ENCODE results near the gene P2RX3. TPM values are rescaled to one million over a fixed set of nuclear protein-coding genes. Genes with fewer than 3 reads are reported as not detected.
A peak's percentile ranks its signal among the peaks of the same experiment; 100 is the strongest.

P2RX3 gene
- polyA plus RNA-seq, 3 donors, result 0.53 to 1.3 (median 1.1) TPM

DNA sequence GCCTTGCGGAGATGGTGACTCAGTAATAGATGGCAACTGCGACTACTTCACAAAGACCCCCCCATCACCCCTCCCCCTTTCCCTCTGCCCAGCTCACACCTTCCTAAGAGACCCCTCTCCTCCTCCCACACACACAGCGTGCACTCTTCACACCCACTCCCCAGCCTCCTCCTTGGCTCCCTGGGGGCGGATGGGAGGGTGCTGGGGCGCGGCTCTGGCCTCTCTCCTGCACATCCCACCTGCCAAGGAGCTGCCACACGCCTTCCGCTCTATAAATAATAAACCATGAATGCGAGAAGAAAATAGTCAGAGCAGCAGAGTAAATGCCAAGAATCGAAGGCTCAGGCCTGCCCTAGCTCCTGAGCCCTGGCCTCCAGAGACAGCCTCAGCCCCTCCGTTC, 4.5 kb downstream of the P2RX3 start:
- no peak for DNase-seq (ENCODE audit: extremely low read depth in 1 of 11, low read depth in 9 of 11, low spot score in 4 of 11)

DNA sequence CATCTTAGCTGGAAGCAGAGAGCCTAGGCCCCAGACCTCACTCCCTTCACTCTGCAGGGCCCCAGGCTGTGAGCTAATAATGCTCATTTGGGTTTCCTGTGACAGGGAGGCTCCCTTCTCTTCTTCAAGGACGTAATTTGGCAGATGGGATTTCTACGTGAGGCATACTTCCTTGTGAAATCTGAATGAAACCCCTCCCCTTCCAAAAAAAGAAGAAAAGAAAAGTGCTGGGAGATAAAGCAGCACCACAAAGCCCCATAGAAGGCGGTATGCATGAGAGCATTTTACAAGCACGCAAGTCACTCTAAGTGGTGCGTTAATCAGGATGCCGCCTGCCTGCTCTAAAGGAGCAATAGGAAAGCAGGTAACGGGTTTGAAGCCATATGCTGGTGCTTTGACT, 5.7 kb downstream of the P2RX3 start:
- no peak for DNase-seq (ENCODE audit: extremely low read depth in 1 of 11, low read depth in 9 of 11, low spot score in 4 of 11)

- DNase-seq (ENCODE audit: extremely low read depth in 1 of 11, low read depth in 9 of 11, low spot score in 4 of 11), result no peak
Measured at GRCh38 chr11:57344826-57345225, 6.7 kb downstream of the P2RX3 start.

- DNase-seq (ENCODE audit: extremely low read depth in 1 of 11, low read depth in 9 of 11, low spot score in 4 of 11), result peak in 2 of 11 donors; percentile 51 to 60
Measured at GRCh38 chr11:57345555-57346211, 7.5 kb downstream of the P2RX3 start.

DNA sequence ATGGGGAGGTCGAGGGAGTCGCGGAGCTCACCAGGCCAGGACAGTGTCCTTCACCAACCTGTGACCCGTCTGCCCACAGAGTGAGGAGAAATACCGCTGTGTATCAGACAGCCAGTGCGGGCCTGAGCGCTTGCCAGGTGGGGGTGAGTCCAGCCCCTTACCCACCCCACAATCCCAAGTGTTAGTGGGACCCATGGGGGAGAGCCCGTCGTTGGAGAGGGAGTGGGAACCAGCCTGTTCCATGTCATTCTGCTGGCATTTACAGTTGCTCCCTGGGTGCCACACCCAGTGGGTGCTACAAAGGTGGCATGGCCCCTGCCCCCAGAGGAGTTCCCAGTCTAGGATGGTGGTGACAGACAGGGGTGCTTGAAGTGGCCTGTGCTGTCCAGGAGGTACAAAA, 9.2 kb downstream of the P2RX3 start:
- no peak for DNase-seq (ENCODE audit: extremely low read depth in 1 of 11, low read depth in 9 of 11, low spot score in 4 of 11)

GRCh38 chr11:57348052-57348451, 9.9 kb downstream of the P2RX3 start:
- DNase-seq (ENCODE audit: extremely low read depth in 1 of 11, low read depth in 9 of 11, low spot score in 4 of 11), result no peak

GRCh38 chr11:57348636-57349313, 10.6 kb downstream of the P2RX3 start:
- DNase-seq (ENCODE audit: extremely low read depth in 1 of 11, low read depth in 9 of 11, low spot score in 4 of 11), result no peak

DNA sequence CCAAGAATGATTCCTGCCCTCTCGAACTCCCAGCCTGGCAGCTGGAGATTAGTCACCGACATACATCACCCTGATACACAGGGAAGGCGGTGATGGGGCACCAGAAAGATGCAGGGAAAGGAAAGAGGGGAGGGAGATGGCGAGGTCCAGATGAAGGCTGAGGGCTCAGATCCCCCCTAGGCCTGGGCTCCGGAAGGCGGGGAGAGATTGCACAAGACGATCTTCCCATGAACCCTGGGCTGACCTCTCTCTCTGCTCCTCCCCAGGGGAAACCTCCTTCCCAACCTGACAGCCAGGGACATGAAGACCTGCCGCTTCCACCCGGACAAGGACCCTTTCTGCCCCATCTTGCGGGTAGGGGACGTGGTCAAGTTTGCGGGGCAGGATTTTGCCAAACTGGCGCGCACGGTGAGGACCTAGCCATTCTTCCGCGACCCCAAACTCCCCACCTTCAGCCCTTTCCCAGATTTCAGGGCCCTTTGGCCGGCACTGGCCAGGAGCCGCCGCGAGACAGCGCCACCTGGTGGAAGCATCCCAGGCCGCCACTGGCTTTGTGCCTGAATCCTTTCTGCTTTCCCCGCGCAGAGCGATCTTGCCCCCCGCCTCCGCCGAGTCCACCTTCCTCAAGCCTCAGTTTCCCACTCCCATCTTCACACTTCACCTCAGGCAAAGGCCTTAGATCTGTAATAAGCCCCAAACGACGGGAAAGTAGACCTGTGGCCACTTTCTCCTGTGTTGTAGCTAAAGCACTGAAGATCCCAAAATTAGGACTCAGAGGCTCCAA, 11.5 kb downstream of the P2RX3 start:
- peak in 4 of 11 donors; percentile 45 to 53 (median 46) for DNase-seq (ENCODE audit: extremely low read depth in 1 of 11, low read depth in 9 of 11, low spot score in 4 of 11)

DNA sequence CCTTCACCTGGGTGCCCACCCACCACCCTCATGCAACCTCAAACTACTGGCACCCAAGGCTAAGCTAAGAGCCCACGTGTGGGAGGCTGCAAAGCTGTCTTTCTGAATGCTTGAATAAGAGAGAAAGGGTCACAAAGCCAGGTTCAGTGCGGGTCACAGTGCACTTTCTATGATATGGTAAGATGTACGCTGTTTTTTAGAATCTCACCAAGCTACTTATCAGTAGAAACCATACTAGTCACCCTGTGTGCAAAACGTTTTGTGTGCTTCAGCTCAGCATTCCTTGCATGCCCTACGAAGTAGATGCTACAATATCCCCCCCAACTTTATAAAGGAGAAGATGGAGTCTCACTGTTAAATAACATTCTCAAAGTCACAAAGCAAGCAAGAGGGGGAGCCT, 14.9 kb downstream of the P2RX3 start:
- no peak for DNase-seq (ENCODE audit: extremely low read depth in 1 of 11, low read depth in 9 of 11, low spot score in 4 of 11)

DNA sequence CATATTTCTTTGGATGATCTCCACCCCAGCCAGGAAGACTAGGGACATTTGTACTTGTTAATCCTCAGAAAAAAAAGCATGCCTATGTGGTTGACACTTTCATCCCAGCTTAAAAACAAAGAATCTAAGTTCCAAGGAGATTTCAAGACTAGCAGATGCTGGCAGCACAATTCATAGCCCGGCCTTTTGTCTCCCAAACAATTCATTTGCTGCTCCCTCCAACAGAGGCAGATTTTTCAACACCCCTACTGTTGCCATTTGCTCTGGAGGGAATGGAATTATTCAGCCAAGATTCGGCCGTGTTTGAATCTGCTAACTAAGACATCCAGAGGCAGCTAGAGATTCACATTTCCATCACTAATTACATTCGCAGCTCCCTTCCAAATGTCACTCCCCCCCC, 15.3 kb downstream of the P2RX3 start:
- DNase-seq (ENCODE audit: extremely low read depth in 1 of 11, low read depth in 9 of 11, low spot score in 4 of 11), result no peak

- DNase-seq (ENCODE audit: extremely low read depth in 1 of 11, low read depth in 9 of 11, low spot score in 4 of 11), result no peak
Measured at GRCh38 chr11:57353852-57354251, 15.7 kb downstream of the P2RX3 start.

- DNase-seq (ENCODE audit: extremely low read depth in 1 of 11, low read depth in 9 of 11, low spot score in 4 of 11), result no peak
Measured at GRCh38 chr11:57354699-57355098, 16.5 kb downstream of the P2RX3 start.

- no peak for DNase-seq (ENCODE audit: extremely low read depth in 1 of 11, low read depth in 9 of 11, low spot score in 4 of 11)
Measured at GRCh38 chr11:57356268-57356667, 18.1 kb downstream of the P2RX3 start.

DNA sequence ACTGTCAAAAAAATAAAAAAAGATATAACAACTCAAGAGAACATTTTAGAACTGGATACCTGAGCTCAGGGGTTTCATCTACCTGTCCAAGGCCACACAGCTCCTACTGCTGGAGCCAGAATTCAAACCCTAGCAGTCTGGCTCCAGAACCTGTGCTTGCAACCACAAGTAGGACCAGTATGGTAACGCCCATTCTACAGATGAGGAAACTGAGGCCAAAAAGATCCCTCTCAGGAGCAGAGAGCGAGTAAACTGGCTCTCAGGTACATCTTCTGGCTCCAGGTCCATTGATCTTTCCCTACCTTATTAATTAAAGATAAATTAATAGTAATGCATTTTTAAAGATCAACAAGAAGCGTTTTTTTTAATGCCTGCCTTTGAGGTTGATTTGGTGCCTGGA, 19.2 kb downstream of the P2RX3 start:
- no peak for DNase-seq (ENCODE audit: extremely low read depth in 1 of 11, low read depth in 9 of 11, low spot score in 4 of 11)

DNA sequence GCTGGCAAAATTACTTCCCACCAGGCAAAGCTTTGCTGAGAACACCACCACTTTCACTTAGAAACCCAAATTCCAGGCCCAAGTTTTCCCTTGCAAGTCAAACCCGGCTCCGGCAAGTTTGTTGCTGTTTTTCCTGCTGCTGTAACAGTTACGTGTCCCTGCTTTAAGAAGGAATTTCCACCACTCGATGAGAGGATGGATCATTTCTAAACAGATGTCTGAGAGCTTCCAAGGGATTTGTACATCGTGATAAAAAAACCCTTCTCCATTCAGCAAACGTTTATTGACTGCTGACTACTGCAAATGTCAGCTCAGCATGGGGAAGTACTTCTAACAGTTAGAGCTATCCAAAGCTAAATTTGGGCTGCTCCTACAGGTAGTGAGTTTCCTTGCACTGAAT, 19.7 kb downstream of the P2RX3 start:
- no peak for DNase-seq (ENCODE audit: extremely low read depth in 1 of 11, low read depth in 9 of 11, low spot score in 4 of 11)

DNA sequence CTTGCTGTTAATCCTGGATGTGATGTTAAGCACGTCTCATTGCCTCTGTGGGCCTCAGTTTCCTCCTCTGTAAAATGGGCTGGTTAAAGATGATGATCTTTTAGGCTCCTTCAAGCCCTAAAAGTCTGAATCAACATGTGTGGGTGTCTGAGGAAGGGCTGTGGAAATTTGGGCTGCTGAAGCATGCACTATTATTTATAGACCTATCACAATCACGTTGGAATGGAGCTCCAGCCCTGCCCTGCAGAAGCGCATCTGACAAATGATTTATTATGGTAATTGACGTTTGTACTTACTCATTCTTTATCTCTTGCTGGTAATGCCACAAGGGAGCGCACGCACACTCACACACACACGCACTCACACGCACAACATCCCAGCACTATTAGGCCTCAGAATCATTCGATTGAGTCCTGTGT, 20.4 kb downstream of the P2RX3 start:
- DNase-seq (ENCODE audit: extremely low read depth in 1 of 11, low read depth in 9 of 11, low spot score in 4 of 11), result no peak

- no peak for DNase-seq (ENCODE audit: extremely low read depth in 1 of 11, low read depth in 9 of 11, low spot score in 4 of 11)
Measured at GRCh38 chr11:57358991-57359390, 20.8 kb downstream of the P2RX3 start.

- DNase-seq (ENCODE audit: extremely low read depth in 1 of 11, low read depth in 9 of 11, low spot score in 4 of 11), result no peak
Measured at GRCh38 chr11:57359396-57359795, 21.2 kb downstream of the P2RX3 start.

- no peak for DNase-seq (ENCODE audit: extremely low read depth in 1 of 11, low read depth in 9 of 11, low spot score in 4 of 11)
Measured at GRCh38 chr11:57359896-57360690, 21.9 kb downstream of the P2RX3 start.

Measured in renal cortex interstitium (tissue), 11 donors.